CD4-positive, alpha-beta T cell treated with Interleukin-6 for 4 hours (primary cell): ENCODE measurements around the gene POR.
"Not testable (repeated sequence)": the region's sequence is repeated elsewhere in the genome, so short reads cannot be mapped to it uniquely, and the experiment has no call there.

Experiments
- DNase-seq: peaks from one replicate; pipeline ENCODE4 v3.0.0-alpha.2; 2020; ENCODE audit warnings: mixed read lengths

POR gene

DNA sequence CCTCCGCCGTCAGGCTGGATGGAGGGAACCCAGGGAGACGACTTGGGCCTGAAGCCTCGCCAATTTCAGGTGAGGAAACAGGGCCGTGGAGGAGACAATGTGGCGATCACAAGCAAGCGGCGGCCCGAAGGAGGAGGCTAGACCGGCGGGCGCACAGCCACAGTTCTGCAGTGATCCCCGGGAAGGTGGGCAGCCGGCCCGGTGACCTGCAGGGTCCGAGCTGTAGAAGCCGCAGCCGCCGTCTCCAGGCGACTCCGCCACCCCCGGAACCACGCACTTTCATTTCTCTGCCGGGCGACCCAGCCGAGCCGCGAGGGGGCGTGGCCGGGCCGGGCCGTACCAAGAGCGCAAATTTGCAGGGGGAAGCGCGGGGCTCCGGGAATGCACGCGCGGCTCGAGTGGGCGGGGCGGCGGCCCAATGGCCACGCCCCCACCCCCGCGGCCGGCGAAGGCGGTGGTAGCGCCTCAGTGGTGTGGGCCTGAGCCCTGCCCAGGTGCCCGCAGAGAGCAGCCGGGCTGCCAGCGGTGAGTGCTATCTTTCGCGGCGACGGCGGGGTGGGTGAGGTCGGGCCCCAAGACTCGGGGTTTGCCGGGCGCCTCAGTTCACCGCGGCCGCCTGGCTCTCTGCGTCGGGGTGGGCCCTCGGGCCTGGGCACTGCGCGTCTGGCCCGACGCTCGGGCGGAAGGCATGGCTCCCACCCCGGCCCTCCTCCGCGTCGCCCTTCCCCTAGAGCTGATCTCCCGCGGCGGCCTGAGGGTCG lies at the start of gene POR:
Gene POR, plus strand, starts transcription at position 501 of the 761 bp plus-strand sequence. CDS start 38,847 bp downstream, outside the sequence.
- peak; percentile 96 for DNase-seq

DNA sequence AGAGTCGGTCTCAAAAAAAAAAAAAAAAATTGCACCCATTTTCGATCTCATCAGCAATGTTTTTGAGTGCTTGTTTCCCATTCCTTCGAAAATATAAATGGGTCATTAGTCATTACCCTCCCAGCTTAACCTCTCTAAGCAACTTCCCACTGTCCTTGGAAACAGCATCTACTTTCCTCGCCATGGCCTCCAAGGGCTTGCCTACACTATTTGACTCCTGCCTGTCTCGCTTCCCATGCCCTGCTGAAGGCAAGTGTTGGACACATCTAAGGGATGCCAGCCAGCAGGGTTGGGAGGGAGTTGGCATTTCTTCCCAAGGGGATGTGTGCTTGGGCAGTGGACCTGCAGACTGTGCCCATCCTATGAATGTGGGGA lies 48.9 kb upstream of the POR start:
- no peak for DNase-seq

DNA sequence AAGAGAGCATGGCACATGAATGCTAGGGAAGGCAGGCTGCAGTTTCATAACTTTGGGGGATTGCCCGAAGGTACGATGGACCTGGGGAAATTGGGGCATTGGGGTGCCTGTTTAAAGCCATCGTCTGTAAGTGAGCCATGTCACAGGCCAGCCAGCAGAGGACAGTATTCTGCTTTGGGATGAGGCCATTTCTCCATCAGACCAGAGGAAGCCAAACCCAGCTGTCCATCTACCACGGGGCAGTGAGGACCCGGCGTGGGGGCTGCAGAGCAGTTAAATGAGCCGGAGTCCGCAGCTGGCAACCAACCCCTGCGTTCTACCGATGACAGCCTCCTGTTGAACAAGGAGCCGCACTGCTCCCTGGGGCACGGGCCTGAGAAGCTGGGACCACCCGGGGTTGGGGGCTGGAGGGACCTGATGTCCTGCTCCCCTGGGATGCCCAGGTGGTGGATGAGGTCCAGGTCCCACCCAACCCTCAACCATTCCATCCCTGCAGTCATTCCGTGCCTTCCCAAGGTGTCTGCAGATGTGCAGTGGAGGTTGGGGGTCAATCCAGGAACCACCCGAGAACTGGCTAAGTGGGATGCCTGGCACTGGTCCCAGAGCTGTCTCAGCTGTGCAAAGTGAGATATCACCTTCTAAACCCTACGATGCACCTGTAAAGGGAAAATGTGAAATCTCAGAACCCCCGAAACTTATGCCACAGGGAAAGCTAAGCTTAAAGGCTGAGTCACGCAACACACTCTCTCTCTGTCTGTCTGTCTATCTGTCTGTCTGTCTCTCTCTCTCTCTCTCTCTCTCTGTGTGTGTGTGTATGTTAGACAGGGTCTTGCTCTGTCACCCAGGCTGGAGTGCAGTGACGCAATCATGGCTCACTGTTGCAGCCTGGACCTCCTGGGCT lies 48.2 kb upstream of the POR start:
- peak; percentile 61 for DNase-seq

DNA sequence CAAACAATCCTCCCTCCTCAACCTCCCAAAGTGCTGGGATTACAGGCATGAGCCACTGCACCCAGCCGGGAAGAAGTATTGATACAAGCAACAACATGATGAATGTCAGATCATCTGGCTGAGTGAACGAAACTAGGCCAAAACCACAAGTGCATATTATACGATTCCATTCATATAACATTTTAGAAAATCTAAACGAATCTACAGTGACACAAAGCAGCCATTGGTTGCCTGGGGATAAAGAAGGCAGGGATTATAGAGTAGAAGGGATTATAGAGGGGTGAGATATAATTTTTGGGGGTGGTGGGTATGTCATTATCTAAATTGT lies 47.6 kb upstream of the POR start:
- DNase-seq = no peak

DNA sequence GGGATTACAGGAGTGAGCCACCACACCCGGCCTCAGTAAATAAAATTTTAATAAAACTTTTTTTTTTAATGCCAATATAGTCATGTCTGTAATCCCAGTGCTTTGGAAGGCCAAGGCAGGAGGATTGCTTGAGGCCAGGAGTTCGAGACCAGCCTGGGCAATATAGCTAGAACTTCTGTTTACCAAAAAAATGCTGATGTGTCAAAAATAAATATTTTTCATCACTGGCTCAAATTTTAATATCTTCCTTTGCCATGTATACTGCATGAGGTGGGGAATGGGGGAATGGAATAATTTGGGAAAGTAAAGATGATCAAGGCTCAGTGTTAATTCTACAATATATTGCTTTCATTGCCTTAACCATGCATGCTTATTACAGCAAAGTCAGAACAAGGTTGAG lies 46.8 kb upstream of the POR start:
- no peak for DNase-seq

DNA sequence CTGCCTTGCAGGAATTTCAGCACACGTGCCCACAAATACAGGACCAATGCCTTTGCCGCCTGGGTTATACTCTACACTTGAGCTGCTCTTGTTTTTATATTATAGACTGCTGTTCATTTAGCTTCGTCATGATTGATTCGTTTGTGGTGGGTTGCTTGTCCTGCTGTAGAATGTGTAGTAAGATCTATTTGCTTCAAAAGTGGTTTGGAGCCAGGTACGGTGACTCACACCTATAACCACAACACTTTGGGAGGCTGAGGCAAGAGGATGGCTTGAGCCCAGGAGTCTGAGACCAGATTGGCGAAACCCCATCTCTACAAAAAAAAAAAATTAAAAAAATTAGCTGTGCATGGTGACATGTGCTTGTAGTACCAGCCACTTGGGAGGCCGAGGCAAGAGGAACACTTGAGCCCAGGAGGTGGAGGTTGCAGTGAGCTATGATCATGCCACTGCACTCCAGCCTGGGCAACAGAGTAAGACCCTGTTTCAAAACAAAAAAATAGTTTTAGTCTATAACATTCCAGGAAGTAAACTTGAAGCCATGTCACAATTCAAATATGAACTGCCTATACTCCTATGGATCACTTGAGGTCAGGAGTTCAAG lies 45.1 kb upstream of the POR start:
- DNase-seq = no peak

DNA sequence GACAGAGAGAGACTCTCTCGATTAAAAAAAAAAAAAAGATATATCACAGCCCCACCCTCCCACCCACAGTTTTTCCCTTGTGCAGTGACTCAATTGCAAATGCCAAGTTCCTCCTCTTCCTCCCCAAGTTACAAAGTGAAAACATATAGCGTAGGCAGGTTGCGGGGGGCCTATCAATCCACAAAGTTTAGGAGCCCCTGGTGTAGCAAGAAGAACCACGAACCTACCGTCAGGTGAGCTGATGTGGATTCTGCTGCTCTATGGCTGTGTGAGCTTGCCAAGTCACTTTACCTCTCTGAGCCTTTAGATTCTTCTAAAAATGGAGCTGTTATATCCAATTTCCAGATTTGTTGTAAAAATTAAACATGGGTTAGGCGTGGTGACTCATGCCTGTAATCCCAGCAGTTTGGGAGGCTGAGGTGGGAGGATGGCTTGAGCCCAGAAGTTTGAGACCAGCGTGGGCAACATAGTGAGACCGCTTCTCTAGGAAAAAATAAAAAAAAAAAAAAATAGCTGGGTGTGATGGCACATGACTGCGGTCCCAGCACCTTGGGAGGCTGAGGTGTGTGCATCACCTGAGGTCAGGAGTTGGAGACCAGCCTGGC lies 44.3 kb upstream of the POR start:
- no peak for DNase-seq

DNA sequence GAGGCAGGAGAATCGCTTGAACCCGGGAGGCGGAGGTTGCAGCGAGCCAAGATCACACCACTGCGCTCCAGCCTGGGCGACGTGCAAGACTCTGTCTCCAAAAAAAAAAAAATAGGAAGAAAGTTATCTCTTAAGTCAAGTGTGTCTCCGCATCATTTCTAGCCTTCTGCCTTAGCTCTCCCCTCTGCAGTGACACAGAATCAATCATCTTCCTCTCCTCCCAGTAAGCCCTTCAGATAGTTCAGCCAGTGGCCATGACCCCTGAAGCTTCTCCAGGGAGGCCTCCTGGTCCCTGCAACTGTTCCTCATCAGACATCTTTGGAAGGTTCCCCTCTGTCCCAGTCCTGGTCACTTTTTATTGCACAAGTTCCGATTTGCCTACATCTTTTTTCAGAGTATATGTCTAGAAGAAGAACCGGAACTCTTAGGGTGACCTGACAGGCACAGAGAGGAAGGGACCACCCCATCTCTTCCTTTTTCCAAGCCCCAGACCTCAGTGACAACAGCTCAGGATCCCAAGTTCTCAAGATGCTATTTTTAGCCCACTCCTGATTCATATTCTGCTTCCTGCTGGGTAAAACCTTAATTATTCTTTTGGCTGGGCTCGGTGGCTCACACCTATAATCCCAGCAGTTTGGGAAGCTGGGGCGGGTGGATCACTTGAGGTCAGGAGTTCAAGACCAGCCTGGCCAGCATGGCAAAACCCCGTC lies 42.7 kb upstream of the POR start:
- DNase-seq = no peak

DNA sequence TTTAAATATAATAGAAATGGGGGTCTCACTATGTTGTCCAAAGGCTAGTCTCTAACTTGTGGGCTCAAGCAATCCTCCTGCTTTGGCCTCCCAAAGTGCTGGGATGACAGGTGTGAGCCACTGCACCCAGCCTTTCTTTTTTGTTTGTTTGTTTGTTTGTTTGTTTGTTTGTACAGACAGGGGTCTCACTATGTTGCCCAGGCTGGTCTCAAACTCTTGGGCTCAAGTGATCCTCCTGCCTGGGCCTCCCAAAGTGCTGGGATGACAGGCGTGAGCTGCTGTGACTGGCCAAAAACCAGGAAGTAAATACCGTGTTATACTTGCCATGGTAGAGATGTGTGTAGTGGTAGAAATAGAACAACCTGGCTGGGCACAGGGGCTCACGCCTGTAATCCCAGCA lies 40.8 kb upstream of the POR start:
- not testable (repeated sequence) for DNase-seq

DNA sequence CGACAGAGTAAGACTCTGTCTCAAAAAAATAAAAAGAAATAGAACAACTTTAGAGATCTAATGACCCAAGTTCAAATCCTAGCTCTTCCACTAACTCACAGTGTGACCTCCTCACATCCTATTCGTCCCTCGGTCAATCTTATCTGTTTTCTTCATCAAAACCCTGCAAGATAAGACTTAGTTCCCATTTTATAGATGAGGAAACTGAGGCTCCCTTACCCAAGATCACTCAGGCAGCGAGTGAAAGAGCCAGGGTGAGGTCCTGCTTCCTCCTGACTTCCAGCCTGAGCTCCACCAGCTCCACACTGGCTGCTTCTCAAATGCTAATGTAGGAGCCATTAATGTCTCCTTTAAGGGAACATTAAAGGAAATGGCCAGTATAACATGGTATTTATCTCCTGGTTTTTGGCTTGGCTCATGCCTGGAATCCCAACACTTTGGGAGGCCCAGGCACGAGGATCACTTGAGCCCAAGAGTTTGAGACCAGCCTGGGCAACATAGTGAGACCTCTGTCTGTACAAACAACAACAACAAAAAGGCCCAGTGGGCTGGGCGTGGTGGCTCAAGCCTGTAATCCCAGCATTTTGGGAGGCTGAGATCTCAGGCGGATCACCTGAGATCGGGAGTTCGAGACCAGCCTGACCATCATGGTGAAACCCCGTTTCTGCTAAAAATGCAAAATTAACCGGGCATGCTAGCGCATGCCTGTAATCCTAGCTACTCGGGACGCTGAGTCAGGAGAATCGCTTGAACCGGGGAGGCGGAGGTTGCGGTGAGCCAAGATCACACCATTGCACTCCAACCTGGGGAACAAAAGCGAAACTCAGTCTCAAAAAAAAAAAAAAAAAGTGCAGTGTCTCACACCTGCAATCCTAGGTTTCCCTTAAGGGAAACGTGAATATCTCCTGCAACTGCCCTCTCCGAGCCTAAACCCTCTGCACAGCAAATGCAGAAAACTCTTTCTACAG lies 39.6 kb upstream of the POR start:
- DNase-seq = no peak

DNA sequence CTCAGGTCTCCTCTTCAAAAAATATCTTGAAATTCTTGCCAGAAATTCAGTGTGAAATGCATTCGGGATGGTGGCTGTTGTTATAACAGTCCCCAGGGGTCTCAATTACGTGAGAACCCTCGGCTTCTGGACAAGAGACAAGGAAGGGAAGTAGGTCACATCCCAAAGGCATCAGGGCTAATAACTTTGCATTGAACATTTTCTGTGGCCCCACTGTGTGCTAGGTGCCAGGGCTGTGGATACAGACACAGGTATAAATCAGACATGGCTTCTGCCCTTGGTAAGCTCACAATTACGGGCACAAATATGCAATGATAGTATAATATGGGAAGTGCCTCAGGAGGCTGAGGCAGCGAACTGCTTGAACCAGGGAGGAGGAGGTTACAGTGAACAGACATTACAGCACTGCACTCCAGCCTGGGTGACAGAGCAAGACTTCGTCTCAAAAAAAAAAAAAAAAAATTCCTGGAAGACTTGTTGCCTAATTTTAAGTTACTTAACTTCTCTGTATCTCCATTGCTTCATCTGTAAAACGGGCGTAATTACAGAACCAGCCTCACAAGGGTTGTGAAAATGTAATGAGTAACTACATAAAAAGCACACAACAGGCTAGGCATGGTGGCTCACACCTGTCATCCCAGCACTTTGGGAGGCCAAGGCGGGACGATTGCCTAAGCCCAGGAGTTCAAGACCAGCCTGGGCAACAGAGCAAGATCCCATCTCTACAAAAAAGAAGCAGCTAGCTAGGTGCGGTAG lies 38.7 kb upstream of the POR start:
- no peak for DNase-seq

DNA sequence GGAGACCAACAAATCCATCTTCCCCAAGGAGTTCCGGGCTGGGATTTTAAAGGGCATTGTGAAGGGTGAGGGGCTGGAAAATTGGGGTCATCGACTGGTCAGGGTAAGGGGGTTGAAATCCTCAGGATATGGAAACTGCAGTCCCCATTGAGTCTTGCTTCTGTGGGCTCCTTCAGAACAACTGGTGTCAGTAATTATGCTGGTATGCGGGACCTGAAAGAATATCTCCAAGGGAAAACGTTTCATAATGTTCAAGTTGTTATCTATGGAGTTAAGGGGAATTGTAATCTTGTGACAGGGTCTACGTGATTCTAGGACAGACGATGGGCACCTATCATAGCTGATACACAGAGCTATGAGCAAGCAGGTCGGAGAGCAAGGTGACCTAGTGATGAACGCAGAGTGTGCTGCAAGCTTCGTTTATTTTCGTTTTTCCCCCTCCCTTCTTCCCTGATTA lies 36.6 kb upstream of the POR start:
- no peak for DNase-seq

DNA sequence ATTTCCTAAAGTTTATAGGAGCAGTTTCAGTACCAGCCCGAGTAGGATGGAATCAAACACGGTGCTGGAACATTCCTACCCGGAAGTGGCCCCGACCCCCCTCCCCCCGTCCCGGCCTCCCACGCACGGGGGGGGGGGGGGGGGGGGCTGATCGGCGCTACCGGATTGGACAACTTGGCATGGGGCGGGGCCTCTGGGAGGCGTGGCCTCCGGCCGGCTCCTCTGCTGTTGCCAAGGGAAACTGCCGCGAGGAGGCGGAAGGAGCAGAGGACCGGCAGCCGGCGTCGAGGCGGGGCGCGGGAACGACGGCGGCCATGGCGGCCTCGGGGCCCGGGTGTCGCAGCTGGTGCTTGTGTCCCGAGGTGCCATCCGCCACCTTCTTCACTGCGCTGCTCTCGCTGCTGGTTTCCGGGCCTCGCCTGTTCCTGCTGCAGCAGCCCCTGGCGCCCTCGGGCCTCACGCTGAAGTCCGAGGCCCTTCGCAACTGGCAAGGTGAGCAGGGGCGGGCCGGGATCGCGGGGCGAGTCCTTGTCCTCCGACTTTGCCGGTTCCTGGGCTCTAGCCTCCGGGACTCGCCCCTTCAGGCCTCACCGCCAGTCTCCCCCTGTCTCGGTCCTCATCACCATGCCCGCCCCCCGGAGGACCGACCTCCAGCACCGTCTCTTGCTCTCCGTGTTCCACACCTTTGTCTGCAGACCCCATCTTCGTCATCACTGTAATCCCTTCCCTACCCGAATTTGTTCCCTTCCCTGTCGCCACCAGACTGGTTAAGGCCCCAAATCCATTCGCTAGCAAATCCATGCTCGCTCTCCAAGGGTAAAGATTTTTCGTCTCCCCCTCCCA lies 36.0 kb upstream of the POR start, which contains the start of gene RHBDD2:
Gene RHBDD2, plus strand, starts transcription at position 266 of the 843 bp plus-strand sequence. Its CDS starts 49 bp downstream, at position 315.
- DNase-seq = peak; percentile 99

DNA sequence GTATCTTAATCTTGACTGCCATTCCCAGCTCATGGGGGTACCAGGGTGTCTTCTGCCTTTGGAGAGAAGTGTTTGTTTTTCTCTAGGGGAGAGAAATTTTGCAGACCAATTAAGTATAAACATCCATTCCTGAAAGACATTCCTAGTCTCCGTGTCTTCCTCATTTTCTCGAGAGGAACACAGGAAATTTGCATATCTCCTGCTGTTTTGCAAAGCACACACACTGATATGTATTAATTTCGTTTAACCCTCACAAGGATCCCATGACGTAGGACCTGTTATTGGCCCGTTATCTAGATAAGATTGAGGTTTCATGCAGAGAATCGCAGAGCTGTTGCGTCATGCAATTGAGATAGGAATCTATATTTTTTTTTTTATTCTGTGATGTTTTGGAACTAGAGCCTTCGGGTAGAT lies 35.2 kb upstream of the POR start:
- DNase-seq = peak; percentile 36

DNA sequence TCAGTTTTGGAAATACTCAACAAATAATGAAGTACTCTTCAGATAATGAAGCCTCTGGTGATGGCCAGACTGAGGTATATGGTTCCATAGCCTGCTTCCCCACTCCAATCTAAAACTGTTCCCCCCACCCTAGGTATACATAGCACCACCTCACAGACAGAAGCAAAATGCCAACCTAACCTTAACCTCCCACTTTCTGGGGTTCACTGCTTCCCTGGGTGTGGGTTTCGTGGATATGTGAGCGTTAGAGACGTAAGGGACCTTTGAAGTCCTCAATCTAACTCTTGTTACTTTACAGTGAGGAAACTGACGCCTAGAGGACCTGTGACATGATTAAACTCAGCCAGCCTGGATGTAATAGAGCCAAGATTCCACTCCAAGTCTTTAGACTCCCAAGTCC lies 34.7 kb upstream of the POR start:
- no peak for DNase-seq

DNA sequence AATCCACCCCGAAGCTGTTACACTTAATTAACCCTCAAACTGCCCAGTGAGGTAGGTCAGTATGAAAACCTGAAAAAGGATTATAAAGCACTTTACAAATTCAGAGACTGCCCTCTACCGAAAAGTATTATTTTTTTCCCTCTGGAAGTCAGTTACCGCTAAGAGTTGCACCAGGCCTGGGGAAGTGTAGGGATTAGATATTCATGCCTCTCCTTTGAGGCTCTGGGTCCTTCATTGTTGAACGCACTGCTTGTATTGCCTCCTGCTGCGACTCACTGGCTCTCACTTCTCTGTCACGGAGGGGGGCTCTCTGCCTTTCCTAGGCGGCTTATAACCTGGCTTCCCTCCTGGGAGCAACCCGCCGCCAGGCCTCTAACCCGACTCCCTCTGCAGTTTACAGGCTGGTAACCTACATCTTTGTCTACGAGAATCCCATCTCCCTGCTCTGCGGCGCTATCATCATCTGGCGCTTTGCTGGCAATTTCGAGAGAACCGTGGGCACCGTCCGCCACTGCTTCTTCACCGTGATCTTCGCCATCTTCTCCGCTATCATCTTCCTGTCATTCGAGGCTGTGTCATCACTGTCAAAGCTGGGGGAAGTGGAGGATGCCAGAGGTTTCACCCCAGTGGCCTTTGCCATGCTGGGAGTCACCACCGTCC lies 33.4 kb upstream of the POR start:
- DNase-seq = no peak

DNA sequence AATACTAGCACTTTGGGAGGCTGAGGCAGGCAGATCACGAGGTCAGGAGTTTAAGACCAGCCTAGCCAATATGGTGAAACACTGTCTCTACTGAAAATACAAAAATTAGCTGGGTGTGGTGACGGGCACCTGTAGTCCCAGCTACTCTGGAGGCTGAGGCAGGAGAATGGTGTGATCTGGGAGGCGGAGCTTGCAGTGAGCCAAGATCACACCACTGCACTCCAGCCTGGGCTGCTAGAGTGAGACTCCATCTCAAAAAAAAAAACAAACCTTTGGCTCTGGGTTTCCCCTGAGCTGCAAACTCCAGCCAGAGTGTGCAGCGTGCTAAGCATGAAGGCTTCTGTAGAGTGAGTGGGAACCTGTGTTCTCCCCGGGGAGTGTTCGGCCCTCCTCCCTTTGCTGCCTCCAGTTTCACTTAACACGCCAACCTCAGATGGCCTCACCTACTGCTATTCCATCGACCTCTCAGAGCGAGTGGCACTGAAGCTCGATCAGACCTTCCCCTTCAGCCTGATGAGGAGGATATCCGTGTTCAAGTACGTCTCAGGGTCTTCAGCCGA lies 31.6 kb upstream of the POR start:
- not testable (repeated sequence) for DNase-seq

DNA sequence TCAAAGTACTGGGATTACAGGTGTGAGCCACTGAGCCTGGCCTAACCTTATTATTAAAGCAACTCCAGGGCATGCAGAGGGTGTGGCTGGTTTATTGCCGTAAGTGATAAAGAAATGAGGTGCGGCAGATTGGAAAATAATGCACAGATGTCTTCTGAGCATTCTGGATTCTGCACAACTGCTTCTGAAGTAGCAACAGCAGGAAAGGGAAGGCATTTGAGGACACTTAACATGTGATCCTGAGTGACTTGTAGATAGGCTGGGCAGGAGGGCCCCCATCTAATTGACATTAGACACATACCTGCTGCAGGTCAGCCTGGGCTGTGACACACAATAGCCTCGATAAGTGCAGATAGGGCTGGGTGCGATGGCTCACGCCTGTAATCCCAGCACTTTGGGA lies 30.5 kb upstream of the POR start:
- no peak for DNase-seq

DNA sequence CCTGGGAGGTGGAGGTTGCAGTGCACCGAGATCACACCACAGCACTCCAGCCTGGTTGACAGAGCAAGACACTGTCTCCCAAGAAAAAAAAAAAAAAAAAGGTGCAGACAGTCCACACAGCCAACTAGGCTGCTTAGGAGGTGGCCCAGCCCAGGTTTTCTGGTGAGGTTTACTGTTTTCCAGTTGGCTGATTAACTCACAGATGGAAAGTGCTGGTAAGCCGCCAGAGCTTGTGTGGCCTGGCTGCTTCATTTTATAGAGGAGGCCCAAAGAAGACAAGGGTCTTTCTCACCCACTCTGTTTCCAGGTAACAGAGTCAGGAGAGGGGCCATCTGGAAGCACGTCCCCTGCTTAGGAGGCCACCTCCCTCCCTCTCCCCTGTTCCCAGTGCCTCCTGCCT lies 29.9 kb upstream of the POR start:
- DNase-seq = no peak
